K562 (cell line): ENCODE data around the gene ACAT1. TPM values are rescaled to one million over a fixed set of nuclear protein-coding genes. Genes with fewer than 3 reads are reported as not detected.

Experiments used
- ATAC-seq: fragments of 200-7000 bp; cut with Tn5 transposase; 3 replicates; pipeline ENCODE4 v1.9.1; 2020; ENCODE audit warnings: moderate library complexity
- BruUV-seq: library from RNA; stranded (reverse); fragments of 400-500 nt; replicated peaks from 2 replicates; lab custom pipeline; 2021; lab: Mats Ljungman, UMichigan
- CTCF ChIA-PET: fragments of 300-600 bp; formaldehyde crosslinking; extraction: SDS; loops from one replicate; lab custom pipeline; 2021; ENCODE audit warnings: low intra/inter-chr PET ratio; lab: Yijun Ruan, JAX
- POLR2A ChIA-PET: fragments of 300-600, 350-650 bp; sonication (Branson Sonifier 250); formaldehyde crosslinking; extraction: SDS; loops from one replicate; lab custom pipeline; 2021; ENCODE audit warnings: antibody characterized with exemption, inconsistent platforms; lab: Yijun Ruan, JAX
- DNase-seq, 4 experiments: peaks; one replicate each; pipeline versions ENCODE4 v3.0.0 to v3.0.0-alpha.2; 2011 to 2018; ENCODE audit warnings: low spot score in 3 of 4, mixed read lengths in 3 of 4; ENCODE audit errors: extremely low read depth in 1 of 4
- FAIRE-seq: peaks from 2 replicates; lab custom pipeline; 2011; peaks lifted over from hg19 to GRCh38; lab: Jason Lieb, UNC
- H2AFZ ChIP-seq: 2 replicates; pipeline ENCODE4 v1.6.0; 2011; ENCODE audit warnings: low read depth, low read length, control low read depth, inconsistent platforms
- H3K27ac ChIP-seq: fragments of 200-600 bp; 3 replicates; pipeline ENCODE4 v1.8.0; 2011; ENCODE audit warnings: low read depth, mild to moderate bottlenecking, control low read depth, inconsistent platforms, low read length, moderate library complexity, mixed read lengths; ENCODE audit errors: extremely low read depth
- H3K27me3 ChIP-seq, 2 experiments: fragments of 300-600 bp in 1 of 2; 2 replicates in 1 of 2; 3 replicates in 1 of 2; pipeline versions ENCODE4 v1.6.0 to v1.8.0; 2011; ENCODE audit warnings: inconsistent platforms in 2 of 2, low read length in 2 of 2, mild to moderate bottlenecking in 1 of 2, mixed read lengths in 1 of 2, moderate library complexity in 1 of 2; ENCODE audit not compliant: control insufficient read depth in 2 of 2, insufficient read depth in 2 of 2
- H3K36me3 ChIP-seq: fragments of 300-600 bp; 3 replicates; pipeline ENCODE4 v1.8.0; 2011; ENCODE audit warnings: mild to moderate bottlenecking, low read length, inconsistent platforms; ENCODE audit not compliant: control insufficient read depth, insufficient read depth
- H3K4me1 ChIP-seq, 2 experiments: fragments of 200-600 bp in 1 of 2; replicated peaks in 1 of 2; 2 replicates in 1 of 2; 3 replicates in 1 of 2; pipeline versions ENCODE4 v1.5.1 to v1.8.0; 2011; ENCODE audit warnings: inconsistent platforms in 2 of 2, low read length in 2 of 2, mild to moderate bottlenecking in 1 of 2, mixed read lengths in 1 of 2, moderate library complexity in 1 of 2; ENCODE audit not compliant: control insufficient read depth in 2 of 2, insufficient read depth in 2 of 2
- H3K4me2 ChIP-seq: 2 replicates; pipeline ENCODE4 v1.6.1; 2011; ENCODE audit warnings: low read length, control low read depth, inconsistent platforms, mixed read lengths; ENCODE audit not compliant: insufficient read depth
- H3K4me3 ChIP-seq: fragments of 200-600 bp; sonication (generic), shearing (Covaris generic); 2 replicates; pipeline ENCODE4 v1.5.1; 2016; ENCODE audit warnings: control low read depth, inconsistent platforms
- H3K79me2 ChIP-seq: fragments of 200-600 bp; 3 replicates; pipeline ENCODE4 v1.8.0; 2011; ENCODE audit warnings: low read length, inconsistent platforms; ENCODE audit not compliant: control insufficient read depth, insufficient read depth
- H3K9ac ChIP-seq, 2 experiments: 2 replicates each; pipeline versions ENCODE4 v1.6.0 to v1.6.1; 2011; ENCODE audit warnings: low read depth in 2 of 2, low read length in 2 of 2, control low read depth in 1 of 2, inconsistent platforms in 1 of 2, mild to moderate bottlenecking in 1 of 2, mixed read lengths in 1 of 2; ENCODE audit not compliant: insufficient read depth in 1 of 2
- H3K9me1 ChIP-seq: one replicate; pipeline ENCODE4 v1.6.0; 2011; ENCODE audit warnings: inconsistent platforms, mild to moderate bottlenecking, low read length, moderate library complexity; ENCODE audit not compliant: control insufficient read depth, insufficient read depth
- H3K9me3 ChIP-seq: replicated peaks from 2 replicates; pipeline ENCODE4 v1.5.1; 2011; ENCODE audit warnings: low read depth, low read length, inconsistent platforms; ENCODE audit not compliant: control insufficient read depth, insufficient read depth
- H4K20me1 ChIP-seq: replicated peaks from 2 replicates; pipeline ENCODE4 v1.6.1; 2011; ENCODE audit warnings: low read length, inconsistent platforms, mixed read lengths; ENCODE audit not compliant: control insufficient read depth, insufficient read depth
- BCL6 ChIP-seq: fragments of 250-450 bp; sonication (Bioruptor Pico); IDR thresholded peaks from 2 replicates; pipeline ENCODE4 v1.4.0; 2020
- DDX20 ChIP-seq: fragments of 450-650 bp; IDR thresholded peaks from 2 replicates; pipeline ENCODE4 v1.6.1; 2016; ENCODE audit warnings: missing genetic modification characterization, low read depth, mild to moderate bottlenecking, missing compliant biosample characterization, moderate library complexity
- EHMT2 ChIP-seq: fragments of 450-650 bp; IDR thresholded peaks from 2 replicates; pipeline ENCODE4 v1.6.1; 2018; ENCODE audit warnings: antibody characterized with exemption
- ELF1 ChIP-seq: fragments of 200-800 bp; sonication (Bioruptor generic); IDR thresholded peaks from 2 replicates; pipeline ENCODE4 v1.6.1; 2016; ENCODE audit warnings: missing genetic modification characterization, missing compliant biosample characterization
- FOS ChIP-seq: IDR thresholded peaks from 3 replicates; pipeline ENCODE4 v1.6.1; 2011; ENCODE audit not compliant: insufficient read length; ENCODE audit errors: extremely low read depth
- GTF2F1 ChIP-seq: IDR thresholded peaks from 2 replicates; pipeline ENCODE4 v1.6.1; 2011; ENCODE audit warnings: low read depth, low read length, improper control_type of control experiment
- HBP1 ChIP-seq: fragments of 450-650 bp; formaldehyde crosslinking; IDR thresholded peaks from 2 replicates; pipeline ENCODE4 v1.4.0; 2022; ENCODE audit warnings: missing genetic modification characterization
- HNRNPK ChIP-seq: fragments of 200-400 bp; formaldehyde crosslinking; IDR thresholded peaks from one replicate; pipeline ENCODE4 v1.6.1; 2018; ENCODE audit warnings: mild to moderate bottlenecking, low read depth, low read length; ENCODE audit not compliant: poor library complexity, severe bottlenecking
- SREBF2 ChIP-seq: sonication (generic); formaldehyde crosslinking; IDR thresholded peaks from 2 replicates; pipeline ENCODE4 v1.4.0; 2020; ENCODE audit warnings: mild to moderate bottlenecking, missing genetic modification reagents
- TBP ChIP-seq: optimal IDR thresholded peaks from 2 replicates; pipeline ENCODE3; 2011; ENCODE audit warnings: low read depth, low read length, improper control_type of control experiment
- ZNF24 ChIP-seq: fragments of 450-650 bp; IDR thresholded peaks from 2 replicates; pipeline ENCODE4 v1.6.1; 2016
- WGBS: fragments of 100-300 bp; shearing (Covaris generic); methylation state at CpG from one replicate; pipeline ENCODE4 v1.1.6; 2016; ENCODE audit warnings: low coverage, mixed read lengths; ENCODE audit not compliant: insufficient coverage; ENCODE audit errors: missing lambda C conversion rate; 5-methylcytosine and 5-hydroxymethylcytosine counted together
- in situ Hi-C: fragments of 300-500 bp; cut with MboI; formaldehyde crosslinking; loops from 4 replicates; pipeline ENCODE4 v1.15.0; 2018; ENCODE audit warnings: inconsistent platforms, mixed read lengths
- intact Hi-C: fragments of 100-400 bp; cut with micrococcal nuclease; formaldehyde crosslinking; loops from 2 replicates; pipeline ENCODE4 v1.14.2; 2022
- polyA plus RNA-seq, 8 experiments: library from polyadenylated mRNA; depleted of rRNA in 4 of 8; stranded (reverse) in 5 of 8; unstranded in 3 of 8; fragments of >200 nt; fragmentation: Nextera tagmentation in 2 of 8; fragmentation: Illumina TruSeq in 1 of 8; extraction: Ambion mirVana in 2 of 8; extraction: Trizol in 1 of 8; gene quantifications; 2 replicates each; pipeline versions ENCODE4 v1.2.1 to v1.2.3, GENCODE V29; 2011 to 2014; ENCODE audit warnings: inconsistent platforms in 1 of 8, missing spikeins in 1 of 8
- total RNA-seq, 7 experiments: library from RNA; depleted of rRNA in 6 of 7; stranded (reverse); fragments of >200 nt in 6 of 7; fragmentation: Illumina TruSeq in 2 of 7; extraction: Trizol in 2 of 7; gene quantifications; 2 replicates each; pipeline versions ENCODE4 v1.2.1 to v1.2.3, GENCODE V29; 2011 to 2021; ENCODE audit warnings: low replicate concordance in 1 of 7
- TF ChIP-seq, protein P1 (sequence below), 2 experiments: fragments of 450-650 bp in 1 of 2; sonication (generic) in 1 of 2; formaldehyde crosslinking in 1 of 2; IDR thresholded peaks; 2 replicates each; pipeline versions ENCODE4 v1.7.1 to v1.9.0; 2016 to 2022; ENCODE audit warnings: inconsistent platforms in 1 of 2, mild to moderate bottlenecking in 1 of 2, missing genetic modification reagents in 1 of 2

The ACAT1 gene
- total and polyA plus RNA-seq, 9 of the 15 experiments (the other 6 are each of a cell fraction or from before 2014, with no cell fraction given) = 65.1 to 204 (median 104) TPM

DNA sequence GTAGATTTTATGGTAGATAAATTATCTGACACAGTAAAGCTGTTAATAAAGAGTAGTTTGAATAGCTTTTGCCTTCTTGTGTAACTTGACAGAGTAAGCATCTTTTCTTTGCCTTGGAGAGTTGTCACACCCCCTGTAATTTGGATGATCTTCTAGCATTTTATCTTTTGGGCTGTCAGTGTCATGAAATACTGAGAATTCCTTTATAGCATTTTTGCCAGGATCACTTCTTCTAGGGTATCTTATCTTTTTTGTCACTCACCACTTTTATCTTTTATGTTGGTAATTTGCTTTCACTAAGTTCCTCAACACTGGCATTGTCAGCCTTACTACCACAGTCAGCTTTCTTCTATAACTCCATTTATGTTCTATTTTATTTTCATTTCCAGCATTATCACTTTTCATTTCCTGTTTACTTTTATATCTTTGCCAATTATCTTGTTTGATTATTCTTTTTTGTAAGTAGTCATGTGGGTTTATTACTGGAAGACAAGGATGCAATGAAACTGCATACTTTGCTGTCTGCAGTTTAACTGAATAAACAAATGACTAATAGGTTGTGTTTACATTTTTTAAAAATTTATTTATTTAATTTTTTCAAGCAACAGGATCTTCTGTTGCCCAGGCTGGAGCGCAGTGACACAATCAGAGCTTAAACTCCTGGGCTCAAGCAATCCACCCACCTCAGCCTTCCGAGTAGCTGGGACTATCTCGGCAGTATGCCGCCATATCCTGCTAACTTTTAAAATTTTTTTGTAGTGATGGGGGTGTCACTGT, 28.1 kb upstream of the ACAT1 start:
- ATAC-seq (no peak), FAIRE-seq (no peak), DNase-seq (no peak)
- Histone ChIP-seq H3K4me3 (no peak overlapping the region), H3K36me3 (peaks cover 69% of the 10 kb centered on the region), H3K9me1 (no peaks in the 10 kb centered on the region), H3K27ac (no peak overlapping the region), H3K9ac (no peak overlapping the region), H3K4me1 (no peaks in the 10 kb centered on the region), H3K27me3 (no peaks in the 10 kb centered on the region), H4K20me1 (no peaks in the 10 kb centered on the region), H3K4me2 (no peak overlapping the region), H2AFZ (no peak overlapping the region), H3K79me2 (no peaks in the 10 kb centered on the region), H3K9me3 (no peaks in the 10 kb centered on the region)
- CTCF ChIA-PET = no interaction called here
- no TSS peak for BruUV-seq
- intact Hi-C loops = no loop called here
- in situ Hi-C loops = no loop called here
- POLR2A ChIA-PET = interaction anchor here (2.7 kb wide), 1 partner anchor 10 kb away, joined by 12 read pairs; no protein-coding TSS in a partner anchor
- WGBS = 88% methylated on average over 4 of the region's 4 CpGs
- TF ChIP-seq, protein P1, sequence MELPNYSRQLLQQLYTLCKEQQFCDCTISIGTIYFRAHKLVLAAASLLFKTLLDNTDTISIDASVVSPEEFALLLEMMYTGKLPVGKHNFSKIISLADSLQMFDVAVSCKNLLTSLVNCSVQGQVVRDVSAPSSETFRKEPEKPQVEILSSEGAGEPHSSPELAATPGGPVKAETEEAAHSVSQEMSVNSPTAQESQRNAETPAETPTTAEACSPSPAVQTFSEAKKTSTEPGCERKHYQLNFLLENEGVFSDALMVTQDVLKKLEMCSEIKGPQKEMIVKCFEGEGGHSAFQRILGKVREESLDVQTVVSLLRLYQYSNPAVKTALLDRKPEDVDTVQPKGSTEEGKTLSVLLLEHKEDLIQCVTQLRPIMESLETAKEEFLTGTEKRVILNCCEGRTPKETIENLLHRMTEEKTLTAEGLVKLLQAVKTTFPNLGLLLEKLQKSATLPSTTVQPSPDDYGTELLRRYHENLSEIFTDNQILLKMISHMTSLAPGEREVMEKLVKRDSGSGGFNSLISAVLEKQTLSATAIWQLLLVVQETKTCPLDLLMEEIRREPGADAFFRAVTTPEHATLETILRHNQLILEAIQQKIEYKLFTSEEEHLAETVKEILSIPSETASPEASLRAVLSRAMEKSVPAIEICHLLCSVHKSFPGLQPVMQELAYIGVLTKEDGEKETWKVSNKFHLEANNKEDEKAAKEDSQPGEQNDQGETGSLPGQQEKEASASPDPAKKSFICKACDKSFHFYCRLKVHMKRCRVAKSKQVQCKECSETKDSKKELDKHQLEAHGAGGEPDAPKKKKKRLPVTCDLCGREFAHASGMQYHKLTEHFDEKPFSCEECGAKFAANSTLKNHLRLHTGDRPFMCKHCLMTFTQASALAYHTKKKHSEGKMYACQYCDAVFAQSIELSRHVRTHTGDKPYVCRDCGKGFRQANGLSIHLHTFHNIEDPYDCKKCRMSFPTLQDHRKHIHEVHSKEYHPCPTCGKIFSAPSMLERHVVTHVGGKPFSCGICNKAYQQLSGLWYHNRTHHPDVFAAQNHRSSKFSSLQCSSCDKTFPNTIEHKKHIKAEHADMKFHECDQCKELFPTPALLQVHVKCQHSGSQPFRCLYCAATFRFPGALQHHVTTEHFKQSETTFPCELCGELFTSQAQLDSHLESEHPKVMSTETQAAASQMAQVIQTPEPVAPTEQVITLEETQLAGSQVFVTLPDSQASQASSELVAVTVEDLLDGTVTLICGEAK (IDR thresholded peaks at IDR 0.05) = peak; percentile 40; the same call in 1 of the 2 replicates
- TF ChIP-seq, protein P1 (CRISPR knock-in tag; IDR thresholded peaks at IDR 0.05) = no peak
- TF ChIP-seq TBP (no peak), GTF2F1 (no peak), HBP1 (CRISPR knock-in tag) (no peak), EHMT2 (no peak), FOS (no peak), DDX20 (tag) (no peak), ELF1 (tag) (no peak), HNRNPK (no peak), BCL6 (CRISPR knock-in tag) (no peak), SREBF2 (CRISPR knock-in tag) (no peak), ZNF24 (peak; percentile 58; the same call in 1 of the 2 replicates)
